HG03342 (cell line): ENCODE data around the gene P2RX2.

Source experiments
- ATAC-seq: cut with Tn5 transposase; IDR thresholded peaks from one replicate; pipeline ENCODE4 v1.9.1; 2021; ENCODE audit warnings: mild to moderate bottlenecking, moderate library complexity; ENCODE audit not compliant: unreplicated experiment

P2RX2 gene

GRCh38 chr12:132635076-132635955, 16.7 kb downstream of the P2RX2 start:
- ATAC-seq, result no peak

GRCh38 chr12:132637811-132638210, 19.2 kb downstream of the P2RX2 start:
- no peak for ATAC-seq

DNA sequence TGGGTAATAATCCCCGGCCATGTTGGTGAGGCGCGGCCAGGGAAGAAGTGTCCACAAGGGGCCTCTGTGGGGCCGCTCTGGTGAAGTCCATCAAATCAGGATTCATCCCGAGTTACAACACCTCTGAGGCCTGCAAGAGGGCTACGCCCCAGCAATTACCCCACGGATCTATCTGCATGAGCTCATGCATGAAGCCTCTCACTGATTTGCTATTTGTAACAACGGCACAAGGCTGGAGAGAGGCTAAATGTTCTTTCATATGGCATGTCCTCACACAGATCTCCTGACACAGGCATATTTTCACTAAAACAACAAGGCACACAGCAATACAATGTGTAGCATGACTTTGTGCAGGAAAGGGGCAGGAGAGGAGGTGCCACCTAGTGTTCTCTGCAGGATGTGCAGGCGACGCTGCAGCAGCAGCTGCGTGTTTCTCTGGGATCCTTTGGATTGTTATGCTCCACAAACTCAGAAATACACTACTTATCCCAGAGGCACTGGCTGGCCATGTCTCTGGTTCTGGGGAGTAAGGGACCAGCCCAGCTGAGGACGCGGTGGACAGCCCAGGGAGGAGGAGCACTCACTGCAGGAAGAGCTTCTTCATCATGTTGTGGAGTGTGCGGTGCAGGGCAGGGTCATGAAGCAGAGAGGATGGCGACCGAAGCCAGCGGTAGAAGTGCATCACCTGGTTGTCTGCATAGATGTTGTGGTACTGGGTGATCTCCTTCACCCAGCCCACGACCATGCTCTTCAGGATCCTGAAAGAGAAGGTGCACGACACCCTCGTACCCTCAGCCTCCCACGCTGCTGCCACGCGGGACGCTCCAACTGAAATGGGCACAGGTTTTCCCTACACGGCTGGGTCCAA, 20.2 kb downstream of the P2RX2 start:
- ATAC-seq, result no peak

DNA sequence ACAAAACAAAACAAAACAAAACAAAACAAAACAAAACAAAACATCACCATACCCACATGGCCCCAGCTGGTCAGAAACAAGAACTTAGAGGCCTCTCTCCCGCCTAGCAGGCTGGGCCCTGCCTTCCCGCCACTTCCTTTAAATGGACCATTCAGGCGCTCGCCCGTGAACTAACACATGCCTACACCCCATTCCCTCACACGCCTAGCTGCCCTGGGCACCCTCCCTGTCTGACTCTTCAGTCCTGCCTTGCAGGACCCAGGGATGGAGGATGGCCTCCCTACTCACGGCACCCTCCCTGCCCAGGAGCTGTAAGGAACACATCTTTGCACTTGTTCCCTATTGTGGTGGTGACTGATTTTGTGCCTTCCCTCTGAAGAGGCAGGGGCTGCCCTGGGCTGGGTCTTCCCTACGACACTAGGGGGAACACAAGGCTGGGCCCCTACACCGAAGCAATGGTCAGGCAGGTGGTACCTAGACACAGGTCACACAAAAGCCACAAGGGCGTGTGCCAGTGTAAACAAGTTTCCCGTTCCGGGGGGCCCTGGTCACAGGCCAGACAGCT, 21.5 kb downstream of the P2RX2 start:
- no peak for ATAC-seq

DNA sequence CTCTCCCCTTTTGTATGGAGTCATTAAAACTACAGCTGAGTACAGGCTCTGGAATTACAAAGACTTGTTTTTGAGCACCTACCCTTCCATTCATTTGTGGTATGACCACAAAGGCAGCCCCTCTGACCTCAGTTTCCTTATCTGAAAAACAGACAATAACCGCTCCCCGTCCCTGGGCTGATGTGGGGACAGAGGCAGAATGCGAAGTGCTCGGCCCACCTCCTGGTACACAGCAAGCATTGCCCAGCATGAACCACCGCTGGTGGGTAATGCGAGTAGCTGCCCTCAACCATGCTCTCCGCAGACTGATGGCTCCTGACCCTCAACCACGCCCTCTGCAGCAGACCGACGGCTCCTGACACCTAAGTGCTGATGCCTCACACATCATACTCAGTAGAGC, 22.4 kb downstream of the P2RX2 start:
- no peak for ATAC-seq

GRCh38 chr12:132641811-132642650, 23.5 kb downstream of the P2RX2 start:
- ATAC-seq, result no peak

- no peak for ATAC-seq
These were observed 24.6 kb downstream of the P2RX2 start for GRCh38 chr12:132642846-132643835.

DNA sequence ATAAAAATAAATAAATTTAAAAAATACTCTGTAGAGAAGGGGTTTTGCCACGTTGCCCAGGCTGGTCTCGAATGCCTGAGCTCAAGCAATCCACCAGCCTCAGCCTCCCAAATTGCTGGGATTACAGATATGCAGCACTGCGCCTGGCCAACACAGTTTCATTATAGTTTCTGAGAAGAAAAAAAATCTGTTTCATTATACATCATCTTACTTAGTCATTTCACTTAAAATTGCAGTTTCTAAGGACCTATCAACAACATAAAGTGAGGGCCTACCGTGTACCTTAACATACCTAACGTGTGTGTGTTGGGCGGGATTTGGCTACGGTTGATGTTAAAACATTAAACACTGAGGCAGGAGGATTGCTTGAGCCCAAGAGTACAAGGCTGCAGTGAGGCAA, 28.3 kb downstream of the P2RX2 start:
- no peak for ATAC-seq

- ATAC-seq, result no peak
These were observed 29.3 kb downstream of the P2RX2 start for GRCh38 chr12:132647858-132648257.

DNA sequence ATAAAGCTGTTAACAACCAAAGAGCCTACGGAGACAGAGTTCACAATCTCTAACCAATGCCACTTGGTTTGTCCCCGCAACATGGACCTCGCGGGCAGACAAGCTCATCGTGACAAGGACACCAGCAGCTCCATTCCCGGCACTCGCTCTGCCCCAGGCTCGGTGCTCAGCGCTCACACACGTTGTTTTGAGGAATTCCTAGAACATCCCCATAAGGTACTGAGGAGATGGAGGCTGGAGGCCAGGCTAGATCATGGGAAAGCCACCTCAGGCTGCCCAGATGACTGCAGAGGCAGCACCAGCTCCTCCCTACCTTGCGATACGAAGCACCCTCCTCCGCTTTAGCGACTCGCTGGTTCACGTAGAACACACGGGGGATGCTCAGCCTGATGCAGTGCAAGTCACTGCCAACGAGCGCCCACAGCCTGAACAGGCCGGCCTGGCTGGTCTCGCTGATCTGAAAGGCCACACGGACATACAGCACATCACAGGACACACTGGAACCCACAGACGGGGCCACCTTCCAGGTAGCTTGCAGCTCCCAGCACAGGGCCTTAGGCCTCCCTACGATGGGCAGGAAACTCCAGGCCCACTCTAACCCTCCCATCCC, 30.1 kb downstream of the P2RX2 start:
- ATAC-seq, result no peak

DNA sequence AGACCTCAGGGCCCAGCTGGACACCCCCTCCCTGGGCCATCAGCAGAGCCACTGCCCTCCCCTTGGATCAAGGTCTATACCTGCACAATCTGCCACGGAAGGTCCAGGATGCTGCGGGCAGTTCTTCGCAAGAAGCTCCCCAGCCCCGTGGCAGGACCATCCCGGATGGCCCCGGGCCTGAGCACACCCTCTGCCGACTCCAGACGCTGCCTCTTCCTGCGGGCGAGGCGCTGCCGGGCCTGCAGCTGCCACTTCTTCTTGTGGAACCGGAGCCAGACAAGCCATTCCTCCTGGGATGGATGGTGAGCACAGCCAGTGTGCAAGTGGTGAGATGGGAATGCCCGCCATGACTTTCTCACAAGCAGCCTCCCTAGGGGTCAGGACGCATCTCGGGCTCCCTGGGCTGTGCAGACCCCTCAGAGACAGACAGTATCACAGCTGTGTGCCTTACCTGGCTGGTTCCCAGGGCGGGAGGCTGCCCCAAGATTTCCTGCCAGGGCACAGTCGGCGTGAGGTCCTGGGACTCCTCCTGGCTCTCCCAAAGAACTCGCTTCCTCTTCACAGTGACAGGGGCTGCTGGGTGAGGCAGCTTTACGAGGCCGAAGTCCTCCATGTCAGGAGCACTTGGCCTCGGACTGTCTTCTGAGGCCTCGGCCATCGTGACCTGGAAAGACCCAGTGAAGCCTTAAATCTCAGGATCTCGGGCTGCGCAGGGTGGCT, 30.8 kb downstream of the P2RX2 start:
- no peak for ATAC-seq

GRCh38 chr12:132651444-132652100, 33.0 kb downstream of the P2RX2 start:
- ATAC-seq, result no peak

GRCh38 chr12:132653567-132654290, 35.2 kb downstream of the P2RX2 start:
- no peak for ATAC-seq

GRCh38 chr12:132657004-132657727, 38.6 kb downstream of the P2RX2 start:
- no peak for ATAC-seq

DNA sequence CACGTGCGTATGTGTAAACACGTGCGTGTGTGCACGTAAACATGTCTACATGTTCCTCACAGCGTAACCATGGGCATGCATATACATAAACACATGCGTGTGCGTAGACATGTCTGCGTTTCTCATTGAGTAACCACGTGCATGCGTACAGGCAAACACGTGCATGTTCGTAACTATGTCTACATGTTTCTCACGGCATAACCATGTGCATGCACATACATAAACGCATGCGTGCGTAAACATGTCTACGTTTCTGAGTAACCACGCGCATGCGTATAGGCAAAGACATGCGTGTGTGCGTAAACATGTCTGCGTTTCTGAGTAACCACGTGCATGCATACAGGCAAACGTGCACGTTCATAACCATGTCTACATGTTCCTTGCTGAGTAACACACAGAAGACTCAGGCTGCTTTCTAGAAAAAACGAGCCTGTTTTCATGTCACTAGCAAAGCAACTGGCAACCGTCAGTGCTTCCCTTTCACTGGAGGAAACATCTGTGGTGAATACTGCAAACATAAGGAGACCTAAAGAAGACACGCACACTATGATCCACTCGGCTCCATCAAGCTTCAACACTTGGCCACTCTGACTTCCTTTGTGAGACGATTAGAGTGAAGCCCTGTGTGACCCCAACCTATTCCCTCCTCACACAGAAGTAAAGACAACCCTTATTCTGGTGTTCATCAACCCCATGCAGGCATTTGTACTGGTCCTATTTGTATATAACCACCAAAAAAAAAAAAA, 39.7 kb downstream of the P2RX2 start:
- ATAC-seq, result no peak

DNA sequence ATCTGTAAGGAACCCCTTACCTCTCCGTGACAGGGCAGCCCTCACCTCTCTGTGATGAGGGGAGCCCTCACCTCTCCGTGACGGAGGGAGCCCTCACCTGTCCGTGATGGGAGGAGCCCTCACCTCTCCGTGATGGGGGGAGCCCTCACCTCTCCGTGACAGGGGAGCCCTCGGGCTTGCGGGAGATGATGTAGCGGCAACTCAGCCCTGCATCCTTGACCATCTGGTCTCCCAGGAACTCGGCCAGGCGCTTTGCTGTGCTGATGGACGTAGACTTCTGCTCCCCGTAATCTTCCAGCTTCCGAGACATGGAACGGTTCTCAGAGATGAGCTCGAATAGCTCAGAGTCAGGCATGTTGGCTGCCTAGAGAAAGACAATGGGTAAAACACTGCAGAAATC, 40.6 kb downstream of the P2RX2 start:
- ATAC-seq, result no peak
